Measurements from ENCODE around the gene DEPDC1.

DNA sequence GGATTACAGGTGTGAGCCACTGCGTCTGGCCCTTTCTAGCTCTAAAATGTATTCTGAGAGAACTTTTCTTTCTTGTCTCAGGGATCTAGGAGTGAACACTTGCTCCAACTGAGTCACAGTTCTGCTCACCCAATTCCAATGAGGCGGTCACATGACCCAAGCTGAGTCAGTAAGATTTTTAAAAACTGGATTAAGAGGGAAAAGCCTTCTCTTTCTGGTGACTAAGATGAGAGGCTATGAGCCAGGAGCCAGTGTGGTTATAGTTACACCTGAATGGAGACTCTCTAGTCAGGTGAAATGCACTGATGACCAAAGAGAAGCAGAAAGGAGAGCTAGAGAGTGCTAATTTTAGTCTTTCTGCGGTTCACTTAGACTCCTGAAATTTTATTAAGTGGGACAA, 9.5 kb upstream of the DEPDC1 start:
- TF ChIP-seq TAF1 (conservative IDR thresholded peaks at IDR 0.05) (no peak), RAD21 (IDR thresholded peaks at IDR 0.05) (no peak), EGR1 (IDR thresholded peaks at IDR 0.05; ENCODE audit: low read depth in 2 of 2) (no peak), FOXA1 (IDR thresholded peaks at IDR 0.05) (no peak), NR2F2 (IDR thresholded peaks at IDR 0.05) (no peak), SP1 (IDR thresholded peaks at IDR 0.05) (no peak), YY1 (IDR thresholded peaks at IDR 0.05) (no peak)
- TF ChIP-seq, protein P1, sequence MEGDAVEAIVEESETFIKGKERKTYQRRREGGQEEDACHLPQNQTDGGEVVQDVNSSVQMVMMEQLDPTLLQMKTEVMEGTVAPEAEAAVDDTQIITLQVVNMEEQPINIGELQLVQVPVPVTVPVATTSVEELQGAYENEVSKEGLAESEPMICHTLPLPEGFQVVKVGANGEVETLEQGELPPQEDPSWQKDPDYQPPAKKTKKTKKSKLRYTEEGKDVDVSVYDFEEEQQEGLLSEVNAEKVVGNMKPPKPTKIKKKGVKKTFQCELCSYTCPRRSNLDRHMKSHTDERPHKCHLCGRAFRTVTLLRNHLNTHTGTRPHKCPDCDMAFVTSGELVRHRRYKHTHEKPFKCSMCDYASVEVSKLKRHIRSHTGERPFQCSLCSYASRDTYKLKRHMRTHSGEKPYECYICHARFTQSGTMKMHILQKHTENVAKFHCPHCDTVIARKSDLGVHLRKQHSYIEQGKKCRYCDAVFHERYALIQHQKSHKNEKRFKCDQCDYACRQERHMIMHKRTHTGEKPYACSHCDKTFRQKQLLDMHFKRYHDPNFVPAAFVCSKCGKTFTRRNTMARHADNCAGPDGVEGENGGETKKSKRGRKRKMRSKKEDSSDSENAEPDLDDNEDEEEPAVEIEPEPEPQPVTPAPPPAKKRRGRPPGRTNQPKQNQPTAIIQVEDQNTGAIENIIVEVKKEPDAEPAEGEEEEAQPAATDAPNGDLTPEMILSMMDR (IDR thresholded peaks at IDR 0.05; ENCODE audit: low read depth, low read length, missing input control), result no peak
- TF ChIP-seq, protein P2, sequence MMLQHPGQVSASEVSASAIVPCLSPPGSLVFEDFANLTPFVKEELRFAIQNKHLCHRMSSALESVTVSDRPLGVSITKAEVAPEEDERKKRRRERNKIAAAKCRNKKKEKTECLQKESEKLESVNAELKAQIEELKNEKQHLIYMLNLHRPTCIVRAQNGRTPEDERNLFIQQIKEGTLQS (IDR thresholded peaks at IDR 0.05), result no peak
- TF ChIP-seq, protein P3, sequence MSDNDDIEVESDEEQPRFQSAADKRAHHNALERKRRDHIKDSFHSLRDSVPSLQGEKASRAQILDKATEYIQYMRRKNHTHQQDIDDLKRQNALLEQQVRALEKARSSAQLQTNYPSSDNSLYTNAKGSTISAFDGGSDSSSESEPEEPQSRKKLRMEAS (IDR thresholded peaks at IDR 0.05), result no peak
- TF ChIP-seq, protein P4, sequence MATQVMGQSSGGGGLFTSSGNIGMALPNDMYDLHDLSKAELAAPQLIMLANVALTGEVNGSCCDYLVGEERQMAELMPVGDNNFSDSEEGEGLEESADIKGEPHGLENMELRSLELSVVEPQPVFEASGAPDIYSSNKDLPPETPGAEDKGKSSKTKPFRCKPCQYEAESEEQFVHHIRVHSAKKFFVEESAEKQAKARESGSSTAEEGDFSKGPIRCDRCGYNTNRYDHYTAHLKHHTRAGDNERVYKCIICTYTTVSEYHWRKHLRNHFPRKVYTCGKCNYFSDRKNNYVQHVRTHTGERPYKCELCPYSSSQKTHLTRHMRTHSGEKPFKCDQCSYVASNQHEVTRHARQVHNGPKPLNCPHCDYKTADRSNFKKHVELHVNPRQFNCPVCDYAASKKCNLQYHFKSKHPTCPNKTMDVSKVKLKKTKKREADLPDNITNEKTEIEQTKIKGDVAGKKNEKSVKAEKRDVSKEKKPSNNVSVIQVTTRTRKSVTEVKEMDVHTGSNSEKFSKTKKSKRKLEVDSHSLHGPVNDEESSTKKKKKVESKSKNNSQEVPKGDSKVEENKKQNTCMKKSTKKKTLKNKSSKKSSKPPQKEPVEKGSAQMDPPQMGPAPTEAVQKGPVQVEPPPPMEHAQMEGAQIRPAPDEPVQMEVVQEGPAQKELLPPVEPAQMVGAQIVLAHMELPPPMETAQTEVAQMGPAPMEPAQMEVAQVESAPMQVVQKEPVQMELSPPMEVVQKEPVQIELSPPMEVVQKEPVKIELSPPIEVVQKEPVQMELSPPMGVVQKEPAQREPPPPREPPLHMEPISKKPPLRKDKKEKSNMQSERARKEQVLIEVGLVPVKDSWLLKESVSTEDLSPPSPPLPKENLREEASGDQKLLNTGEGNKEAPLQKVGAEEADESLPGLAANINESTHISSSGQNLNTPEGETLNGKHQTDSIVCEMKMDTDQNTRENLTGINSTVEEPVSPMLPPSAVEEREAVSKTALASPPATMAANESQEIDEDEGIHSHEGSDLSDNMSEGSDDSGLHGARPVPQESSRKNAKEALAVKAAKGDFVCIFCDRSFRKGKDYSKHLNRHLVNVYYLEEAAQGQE (IDR thresholded peaks at IDR 0.05), result no peak

All from liver (tissue), 3 donors.